ENCODE data around the gene CDKN3.
"Not testable (repeated sequence)": the region's sequence is repeated elsewhere in the genome, so short reads cannot be mapped to it uniquely, and the experiment has no call there.

The CDKN3 gene

DNA sequence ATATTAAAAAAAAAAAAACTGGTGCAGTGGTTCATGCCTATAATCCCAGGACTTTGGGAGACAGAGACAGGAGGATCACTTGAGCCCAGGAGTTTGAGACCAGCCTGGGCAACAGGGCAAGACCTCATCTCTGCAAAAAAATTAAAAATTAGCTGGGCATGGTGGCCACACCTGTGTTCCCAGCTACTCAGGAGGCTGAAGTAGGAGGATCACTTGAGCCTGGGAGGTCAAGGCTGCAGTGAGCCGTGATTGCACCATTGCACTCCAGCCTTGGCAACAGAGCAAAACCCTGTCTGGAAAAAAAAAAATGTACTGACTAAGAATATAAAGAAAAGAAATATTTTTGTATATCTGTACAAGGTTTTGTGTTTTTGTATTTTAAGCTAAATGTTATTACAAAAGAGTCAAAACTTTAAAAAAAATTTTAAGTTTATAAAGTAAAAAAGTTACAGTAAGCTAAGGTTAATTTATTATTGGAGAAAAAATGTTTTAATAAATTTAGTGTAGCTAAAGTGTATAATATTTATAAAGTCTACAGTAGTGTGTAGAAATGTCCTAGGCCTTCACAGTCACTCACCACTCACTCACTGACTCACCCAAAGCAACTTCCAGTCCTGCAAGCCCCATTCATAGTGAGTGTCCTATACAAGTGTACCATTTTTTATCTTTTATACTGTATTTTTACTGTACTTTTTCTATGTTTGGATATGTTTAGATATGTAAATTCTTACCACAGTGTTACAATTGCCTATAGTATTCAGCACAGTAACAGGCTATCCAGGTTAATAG, 60.2 kb downstream of the CDKN3 start:
- not testable (repeated sequence) for DNase-seq

DNA sequence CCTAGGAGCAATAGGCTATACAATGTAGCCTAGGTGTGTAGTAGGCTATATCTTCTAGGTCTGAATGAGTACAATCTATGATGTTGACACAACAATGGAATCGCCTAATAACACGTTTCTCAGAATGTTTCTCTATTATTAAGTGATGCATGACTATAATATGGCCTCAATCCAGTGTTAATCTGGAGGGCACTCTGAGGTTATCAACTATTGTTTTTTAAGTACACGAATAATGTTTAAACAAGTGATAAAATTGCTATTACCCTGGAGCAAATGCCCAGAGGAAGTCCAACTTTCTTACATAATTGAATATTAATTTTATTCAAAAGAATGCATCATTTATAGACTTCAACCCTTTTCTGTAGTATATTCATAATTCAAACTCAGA, 60.8 kb downstream of the CDKN3 start:
- no peak for DNase-seq

DNA sequence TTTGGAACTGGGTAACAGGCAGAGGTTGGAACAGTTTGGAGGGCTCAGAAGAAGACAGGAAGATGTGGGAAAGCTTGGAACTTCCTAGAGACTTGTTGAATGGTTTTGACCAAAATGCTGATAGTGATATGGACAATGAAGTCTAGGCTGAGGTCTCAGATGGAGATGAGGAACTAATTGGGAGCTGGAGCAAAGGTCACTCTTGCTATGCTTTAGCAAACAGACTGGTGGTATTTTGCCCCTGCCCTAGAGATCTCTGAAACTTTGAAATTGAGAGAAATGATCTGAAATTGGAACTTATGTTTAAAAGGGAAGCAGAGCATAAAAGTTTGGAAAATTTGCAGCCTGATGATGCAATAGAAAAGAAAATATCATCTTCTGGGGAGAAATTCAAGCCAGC, 61.7 kb downstream of the CDKN3 start:
- DNase-seq = not testable (repeated sequence)

DNA sequence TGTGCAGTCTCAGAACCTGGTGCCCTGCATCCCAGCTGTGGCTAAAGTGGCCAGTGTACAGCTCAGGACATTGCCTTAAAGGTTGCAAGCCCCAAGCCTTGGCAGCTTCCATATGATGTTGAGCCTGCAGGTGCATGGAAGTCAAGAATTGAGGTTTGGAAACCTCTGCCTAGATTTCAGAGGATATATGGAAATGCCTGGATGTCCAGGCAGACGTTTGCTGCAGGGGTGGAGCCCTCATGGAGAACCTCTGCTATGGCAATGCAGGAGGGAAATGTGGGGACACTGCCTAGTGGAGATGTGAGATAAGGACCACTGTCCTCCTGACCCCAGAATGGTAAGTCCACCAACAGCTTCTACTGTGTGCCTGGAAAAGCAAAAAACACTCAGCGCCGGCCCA, 62.3 kb downstream of the CDKN3 start:
- no peak for DNase-seq

GRCh38 chr14:54462048-54462447, 65.2 kb downstream of the CDKN3 start:
- DNase-seq = no peak

GRCh38 chr14:54465654-54466053, 68.8 kb downstream of the CDKN3 start:
- no peak for DNase-seq

DNA sequence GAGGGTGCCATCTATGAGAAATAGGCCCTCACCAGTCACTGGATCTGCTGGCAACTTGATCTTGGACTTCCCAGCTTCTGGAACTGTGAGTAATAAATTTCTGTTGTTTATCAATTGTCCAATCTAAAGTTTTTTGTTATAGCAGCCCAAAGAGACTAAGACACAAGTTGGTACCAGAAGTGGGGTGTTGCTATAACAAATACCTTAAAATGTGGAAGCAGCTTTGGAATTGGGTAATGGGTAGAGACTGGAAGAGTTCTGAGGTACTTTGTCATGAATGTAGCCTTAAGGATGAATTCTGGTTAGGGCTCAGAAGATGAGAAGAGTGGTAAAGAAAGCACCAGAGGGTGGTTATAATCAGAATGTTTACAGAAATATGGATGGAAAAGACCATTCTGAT, 70.5 kb downstream of the CDKN3 start:
- DNase-seq = no peak

All from effector CD8-positive, alpha-beta T cell (primary cell).